GM11168 (cell line): ENCODE results near the gene MTMR1.

ENCODE experiments used
- in situ Hi-C: fragments of 300-500 bp; cut with MboI; formaldehyde crosslinking; loops from one replicate; pipeline ENCODE4 v1.12.0; 2022; ENCODE audit warnings: low sequenced_read_pairs; ENCODE audit not compliant: unreplicated experiment

MTMR1 gene

DNA sequence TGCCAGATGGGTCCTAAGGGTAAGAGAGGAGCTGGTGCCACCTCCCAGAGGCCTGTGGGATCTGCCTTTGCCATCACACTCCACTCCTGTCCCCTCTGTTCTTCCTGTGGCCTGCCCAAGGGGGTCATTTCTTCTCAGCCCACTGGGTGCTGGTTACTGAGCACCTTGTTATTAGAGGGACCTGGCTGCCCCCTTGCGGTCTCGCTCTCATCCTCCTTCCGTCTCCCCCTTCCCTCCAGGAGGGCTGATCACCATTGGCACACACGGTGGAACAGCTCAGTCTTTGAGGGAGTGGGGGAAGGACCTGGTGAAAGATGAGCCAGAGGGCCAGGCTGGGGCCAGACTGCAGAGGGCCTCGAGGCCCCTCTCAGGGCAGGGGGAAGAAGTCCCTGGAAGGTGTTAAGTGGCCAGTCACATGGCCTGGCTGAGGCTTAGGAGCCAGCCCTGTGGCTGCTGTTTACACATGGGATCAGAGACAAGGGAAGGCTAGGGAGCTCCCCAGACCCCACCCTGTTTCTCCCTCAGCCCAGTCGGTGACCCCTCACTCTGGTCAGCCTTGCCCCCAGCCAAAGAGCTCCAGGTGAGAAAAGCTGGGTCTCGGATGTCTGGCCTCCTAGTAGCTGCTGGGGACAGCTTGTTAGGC is 68.1 kb downstream of the MTMR1 start:
- in situ Hi-C loops: no loop called here

DNA sequence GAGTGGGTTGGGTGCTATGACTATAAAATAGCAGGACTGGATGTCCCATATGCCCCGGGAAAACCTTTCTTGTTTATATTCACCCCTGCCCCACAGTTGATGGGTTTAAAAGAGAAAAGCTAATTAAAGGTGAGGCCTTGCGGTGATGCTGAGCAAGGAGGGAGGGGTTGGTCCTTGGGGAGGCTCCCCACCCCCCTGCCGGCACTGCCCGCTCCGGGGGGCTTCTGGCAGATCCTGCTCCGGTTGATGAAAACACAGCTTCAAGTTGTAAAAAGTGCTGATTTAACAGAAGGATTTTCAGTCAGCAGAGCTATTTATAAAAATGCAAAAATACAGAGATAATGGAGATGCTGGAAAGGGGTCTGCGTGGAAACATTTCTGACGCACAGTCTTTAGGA is 68.6 kb downstream of the MTMR1 start:
- in situ Hi-C loops: no loop called here

- in situ Hi-C loops: no loop called here
Measured at GRCh38 chrX:150762258-150763165, 69.3 kb downstream of the MTMR1 start.

DNA sequence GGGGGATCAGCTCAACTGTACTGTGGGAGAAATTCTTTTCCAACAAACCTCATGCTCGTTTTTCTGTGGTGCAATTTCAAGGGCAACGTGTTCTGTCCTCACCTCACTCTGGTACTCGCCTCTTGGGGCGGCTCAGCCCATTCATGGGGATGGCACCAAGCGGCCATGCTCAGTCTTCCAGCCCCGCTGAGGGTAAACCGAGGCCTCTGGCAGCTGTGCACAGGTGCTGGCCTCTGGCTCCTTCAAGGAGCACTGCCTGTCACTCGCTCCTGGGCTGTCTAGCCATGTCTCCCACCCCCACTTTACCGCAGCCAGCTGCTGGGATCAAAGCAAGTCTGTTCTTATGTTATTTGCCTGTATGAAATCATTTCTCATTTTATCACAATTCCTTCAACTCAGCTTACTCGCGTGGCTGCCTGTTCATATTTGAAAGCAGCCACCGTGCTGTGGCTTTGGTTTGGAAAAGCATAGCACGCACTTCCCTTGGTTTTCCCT is 70.2 kb downstream of the MTMR1 start:
- in situ Hi-C loops: no loop called here

GRCh38 chrX:150763810-150764209 is 70.6 kb downstream of the MTMR1 start:
- in situ Hi-C loops: no loop called here

GRCh38 chrX:150765237-150765636 is 72.0 kb downstream of the MTMR1 start:
- in situ Hi-C loops: no loop called here

- in situ Hi-C loops: no loop called here
Measured at GRCh38 chrX:150765782-150766350, 72.7 kb downstream of the MTMR1 start.

DNA sequence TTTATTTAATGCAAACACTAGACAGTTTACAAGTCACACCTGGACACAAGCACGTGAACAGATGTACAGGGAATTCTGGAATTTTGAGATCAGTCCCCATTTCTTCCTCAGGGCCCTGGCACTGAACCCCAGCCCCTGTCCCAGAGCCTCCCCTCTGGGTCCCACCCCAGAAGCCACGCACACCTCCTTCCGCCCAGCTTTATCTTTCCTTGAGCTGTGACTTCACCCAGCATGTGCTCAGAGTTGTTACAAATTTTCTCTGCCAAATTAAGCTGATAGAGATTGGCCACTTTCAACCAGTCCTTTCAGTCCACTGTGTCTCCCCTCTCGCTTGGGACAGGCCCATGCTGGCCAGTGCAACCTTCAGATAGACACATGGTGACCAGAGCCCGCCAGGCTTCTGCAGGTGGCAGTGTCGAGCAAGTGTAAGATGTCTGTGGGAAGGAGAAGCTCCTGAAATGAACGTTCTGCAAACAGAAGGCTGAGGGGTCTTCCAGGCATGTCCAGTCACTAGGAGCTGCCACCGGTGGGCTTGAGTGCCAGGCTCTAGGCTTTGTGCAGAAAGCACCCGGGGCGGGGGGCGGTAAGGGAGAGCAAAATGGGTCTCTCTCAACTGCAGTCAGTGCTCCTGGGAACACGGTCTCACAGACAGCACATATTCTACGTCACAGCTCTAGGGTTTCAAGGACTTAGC is 73.3 kb downstream of the MTMR1 start:
- in situ Hi-C loops: no loop called here

GRCh38 chrX:150767045-150767395 is 73.8 kb downstream of the MTMR1 start:
- in situ Hi-C loops: no loop called here

DNA sequence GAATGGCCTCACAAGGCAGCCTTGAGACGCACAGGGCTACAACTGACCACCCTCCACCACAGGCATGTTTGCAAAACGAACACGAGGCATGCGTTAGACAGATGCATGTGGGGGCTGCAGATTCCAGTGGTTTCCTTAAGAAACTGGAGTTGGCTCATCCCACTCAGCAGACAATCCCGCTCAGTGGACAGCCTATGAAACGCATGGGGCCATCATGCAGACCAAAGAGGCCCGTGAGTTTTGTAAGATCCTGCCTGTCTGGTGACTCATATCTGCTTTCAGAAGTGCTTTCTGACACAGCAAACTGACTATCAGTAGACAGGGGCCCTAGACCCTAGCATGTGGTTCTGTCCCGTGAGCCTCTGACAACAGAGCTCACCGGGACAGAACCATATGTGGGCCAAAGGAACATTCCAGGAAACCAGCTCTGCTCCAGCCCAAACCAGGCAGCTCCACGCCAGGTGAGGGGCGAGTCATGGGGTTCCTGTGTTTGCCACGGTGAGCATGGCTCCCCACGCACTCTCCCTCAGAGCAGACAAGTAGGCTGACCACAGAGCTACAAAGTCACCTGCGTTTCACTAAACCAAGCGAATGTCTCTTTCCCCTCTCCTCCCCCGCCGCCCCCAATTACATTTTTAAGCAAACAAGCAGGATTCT is 74.4 kb downstream of the MTMR1 start:
- in situ Hi-C loops: no loop called here

- in situ Hi-C loops: no loop called here
Measured at GRCh38 chrX:150768132-150768485, 74.9 kb downstream of the MTMR1 start.

- in situ Hi-C loops: no loop called here
Measured at GRCh38 chrX:150768580-150769190, 75.5 kb downstream of the MTMR1 start.

DNA sequence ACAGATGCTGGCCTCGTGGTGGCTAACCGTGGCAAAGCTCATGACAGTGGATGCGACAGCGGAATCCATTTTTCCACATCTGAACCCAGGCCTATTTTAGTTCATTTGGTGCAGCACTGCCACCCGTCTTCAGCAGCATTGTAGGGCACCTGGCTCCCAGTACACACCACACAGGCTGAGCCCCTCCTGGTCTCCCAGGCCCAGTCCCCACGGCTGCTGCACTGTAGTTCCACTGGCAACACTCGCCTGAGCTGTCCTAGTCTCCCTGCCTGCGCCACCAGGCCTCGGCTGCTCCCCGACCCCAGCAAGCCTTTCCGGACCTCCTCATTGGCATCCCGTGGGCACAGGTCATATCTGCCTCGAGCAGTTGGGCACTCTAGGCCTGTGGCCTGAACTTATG is 76.2 kb downstream of the MTMR1 start:
- in situ Hi-C loops: no loop called here

- in situ Hi-C loops: loop anchor here (10.0 kb wide), 1 partner anchor 314 kb away; no protein-coding TSS in a partner anchor
Measured at GRCh38 chrX:150770623-150771022, 77.4 kb downstream of the MTMR1 start.

DNA sequence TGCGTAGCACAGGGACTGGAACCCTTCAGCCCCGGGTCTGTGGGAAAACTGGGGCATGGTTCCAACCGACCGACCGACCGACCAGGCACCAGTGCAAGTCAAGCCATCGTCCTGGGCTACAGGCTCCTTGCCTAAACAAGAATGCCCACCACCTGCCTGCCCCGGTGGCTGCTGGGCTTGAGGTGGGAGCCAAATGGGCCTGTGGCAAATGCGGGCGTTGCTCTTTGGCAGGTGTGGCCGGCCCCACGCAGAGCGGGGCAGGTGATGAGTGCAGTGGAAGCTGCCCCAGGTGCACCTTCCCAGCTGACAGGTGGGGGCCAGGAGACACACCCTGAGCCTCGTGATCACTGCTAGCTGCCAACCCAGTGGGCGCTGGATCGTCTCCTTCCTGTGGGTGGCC is 77.9 kb downstream of the MTMR1 start:
- in situ Hi-C loops: loop anchor here (10.0 kb wide), 1 partner anchor 314 kb away; no protein-coding TSS in a partner anchor

GRCh38 chrX:150772150-150772970 is 79.2 kb downstream of the MTMR1 start:
- in situ Hi-C loops: loop anchor here (10.0 kb wide), 1 partner anchor 312 kb away; no protein-coding TSS in a partner anchor

DNA sequence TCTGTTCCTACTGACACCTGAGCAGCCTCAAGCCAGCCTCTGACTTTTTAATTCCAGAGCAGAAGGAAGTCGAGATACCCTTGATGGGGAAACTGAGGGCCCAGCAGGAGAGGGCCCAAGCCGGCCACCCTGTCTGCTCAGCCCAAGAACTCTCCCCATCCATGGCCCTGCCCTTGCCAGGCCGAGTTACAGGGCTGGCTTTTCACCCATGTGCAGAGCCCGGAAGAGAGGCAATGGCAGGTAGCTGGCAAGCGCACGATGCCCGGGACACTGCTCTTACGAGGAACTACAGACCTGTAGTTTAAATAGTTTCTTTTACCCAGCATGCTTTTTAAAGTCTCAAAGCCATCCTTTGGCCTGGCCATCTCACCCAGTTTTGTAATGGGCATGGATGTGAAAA is 79.9 kb downstream of the MTMR1 start:
- in situ Hi-C loops: loop anchor here (10.0 kb wide), 1 partner anchor 312 kb away; no protein-coding TSS in a partner anchor

DNA sequence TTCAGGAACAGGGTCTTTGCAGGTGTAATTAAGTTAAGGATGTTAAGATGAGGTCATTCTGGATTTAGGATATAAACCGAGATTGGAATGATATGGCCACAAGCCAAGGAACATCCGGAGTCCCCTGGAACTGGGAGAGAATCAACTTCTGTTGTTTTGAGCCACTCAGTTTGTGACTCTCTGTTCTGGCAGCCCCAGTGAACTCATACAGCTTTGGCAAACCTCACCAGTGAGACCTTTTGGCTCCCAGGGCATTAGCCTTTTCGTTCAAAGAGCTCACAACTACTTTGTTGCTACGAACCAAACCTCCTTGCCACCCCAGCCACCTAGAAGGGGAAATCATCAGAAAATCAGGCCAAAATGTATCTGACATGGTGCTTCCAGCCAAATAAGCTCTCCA is 80.4 kb downstream of the MTMR1 start:
- in situ Hi-C loops: loop anchor here (10.0 kb wide), 1 partner anchor 311 kb away; no protein-coding TSS in a partner anchor
